ENCODE results near the gene GSX2.

Gene GSX2

GRCh38 chr4:54094451-54094850 lies 5.5 kb upstream of the GSX2 start:
- no peak overlapping the region for H2BK15ac ChIP-seq (ENCODE audit: low read depth, poor library complexity, severe bottlenecking)
- DNase-seq: no peak

GRCh38 chr4:54095110-54095825 lies 4.7 kb upstream of the GSX2 start:
- H3K4me2 ChIP-seq (ENCODE audit: low read length, poor library complexity, severe bottlenecking): no peak overlapping the region
- H2BK5ac ChIP-seq (ENCODE audit: low read depth, low read length, poor library complexity, severe bottlenecking): no peak overlapping the region
- no peak overlapping the region for H2AK5ac ChIP-seq (ENCODE audit: low read length, severe bottlenecking)
- no peak overlapping the region for H3K14ac ChIP-seq (ENCODE audit: low read length in 2 of 2)
- no peak overlapping the region for H2AFZ ChIP-seq (ENCODE audit: low read depth, low read length)
- no peak overlapping the region for H4K8ac ChIP-seq (ENCODE audit: low read length)
- peaks cover 24% of the 10 kb centered on the region for H3K4me1 ChIP-seq (ENCODE audit: control insufficient read depth, insufficient read depth, low read depth, low read length)
- no peak overlapping the region for H4K91ac ChIP-seq (ENCODE audit: low read length)
- no peak overlapping the region for H2BK15ac ChIP-seq (ENCODE audit: low read depth, poor library complexity, severe bottlenecking)
- no peaks in the 10 kb centered on the region for H3K36me3 ChIP-seq (ENCODE audit: control insufficient read depth in 1 of 2, insufficient read depth in 2 of 2, low read depth in 1 of 2, low read length in 2 of 2)
- H3K4ac ChIP-seq (ENCODE audit: low read depth in 1 of 2, low read length in 2 of 2): no peak overlapping the region
- no peaks in the 10 kb centered on the region for H3K79me1 ChIP-seq (replicated peaks; ENCODE audit: low read length, poor library complexity, severe bottlenecking)
- no peak overlapping the region for H3K23ac ChIP-seq (ENCODE audit: low read length in 2 of 2)
- no peaks in the 10 kb centered on the region for H3K9me3 ChIP-seq (ENCODE audit: control insufficient read depth, low read length)
- H3K18ac ChIP-seq (ENCODE audit: low read depth in 1 of 2, low read length in 2 of 2): no peak overlapping the region
- no peak overlapping the region for H3K4me3 ChIP-seq (ENCODE audit: insufficient read depth in 1 of 2, low read depth in 1 of 2, low read length in 2 of 2)
- WGBS: 22% methylated on average over 18 of the region's 19 CpGs
- DNase-seq: no peak
- H2BK12ac ChIP-seq (ENCODE audit: low read length in 2 of 2): no peak overlapping the region
- H3K9ac ChIP-seq (ENCODE audit: low read length): no peak overlapping the region
- no peak overlapping the region for H3K27ac ChIP-seq (ENCODE audit: low read length, poor library complexity, severe bottlenecking)
- peaks cover 65 to 81% of the 10 kb centered on the region in 2 experiments for H3K27me3 ChIP-seq (ENCODE audit: control insufficient read depth in 1 of 2, insufficient read depth in 1 of 2, low read length in 2 of 2)
- no peak overlapping the region for H2BK120ac ChIP-seq (ENCODE audit: low read depth, low read length)

More at GRCh38 chr4:54094451-54094850, 5.5 kb upstream of the GSX2 start:
- H3K14ac ChIP-seq (ENCODE audit: low read length in 2 of 2): no peak overlapping the region
- H3K4me3 ChIP-seq (ENCODE audit: insufficient read depth in 1 of 2, low read depth in 1 of 2, low read length in 2 of 2): no peak overlapping the region
- no peaks in the 10 kb centered on the region for H3K36me3 ChIP-seq (ENCODE audit: control insufficient read depth in 1 of 2, insufficient read depth in 2 of 2, low read depth in 1 of 2, low read length in 2 of 2)
- H3K9ac ChIP-seq (ENCODE audit: low read length): no peak overlapping the region
- H3K9me3 ChIP-seq (ENCODE audit: control insufficient read depth, low read length): no peaks in the 10 kb centered on the region
- WGBS: 72% methylated on average over 3 of the region's 6 CpGs
- H2BK5ac ChIP-seq (ENCODE audit: low read depth, low read length, poor library complexity, severe bottlenecking): no peak overlapping the region
- H4K91ac ChIP-seq (ENCODE audit: low read length): no peak overlapping the region
- no peak overlapping the region for H2BK120ac ChIP-seq (ENCODE audit: low read depth, low read length)
- H2AK5ac ChIP-seq (ENCODE audit: low read length, severe bottlenecking): no peak overlapping the region
- no peak overlapping the region for H3K4me2 ChIP-seq (ENCODE audit: low read length, poor library complexity, severe bottlenecking)
- H3K27ac ChIP-seq (ENCODE audit: low read length, poor library complexity, severe bottlenecking): no peak overlapping the region
- H3K27me3 ChIP-seq (ENCODE audit: control insufficient read depth in 1 of 2, insufficient read depth in 1 of 2, low read length in 2 of 2): peaks cover 58 to 73% of the 10 kb centered on the region in 2 experiments
- no peak overlapping the region for H4K8ac ChIP-seq (ENCODE audit: low read length)
- no peak overlapping the region for H3K4ac ChIP-seq (ENCODE audit: low read depth in 1 of 2, low read length in 2 of 2)
- H3K23ac ChIP-seq (ENCODE audit: low read length in 2 of 2): no peak overlapping the region
- peaks cover 17% of the 10 kb centered on the region for H3K4me1 ChIP-seq (ENCODE audit: control insufficient read depth, insufficient read depth, low read depth, low read length)
- H2BK12ac ChIP-seq (ENCODE audit: low read length in 2 of 2): no peak overlapping the region
- no peaks in the 10 kb centered on the region for H3K79me1 ChIP-seq (replicated peaks; ENCODE audit: low read length, poor library complexity, severe bottlenecking)
- H2AFZ ChIP-seq (ENCODE audit: low read depth, low read length): no peak overlapping the region
- H3K18ac ChIP-seq (ENCODE audit: low read depth in 1 of 2, low read length in 2 of 2): no peak overlapping the region

GRCh38 chr4:54096295-54096962 lies 3.5 kb upstream of the GSX2 start:
- no peak overlapping the region for H3K14ac ChIP-seq (ENCODE audit: low read length in 2 of 2)
- H3K4me3 ChIP-seq (ENCODE audit: insufficient read depth in 1 of 2, low read depth in 1 of 2, low read length in 2 of 2): no peak overlapping the region
- no peak overlapping the region for H3K4ac ChIP-seq (ENCODE audit: low read depth in 1 of 2, low read length in 2 of 2)
- no peak overlapping the region for H4K91ac ChIP-seq (ENCODE audit: low read length)
- no peaks in the 10 kb centered on the region for H3K79me1 ChIP-seq (replicated peaks; ENCODE audit: low read length, poor library complexity, severe bottlenecking)
- no peak overlapping the region for H2BK12ac ChIP-seq (ENCODE audit: low read length in 2 of 2)
- H3K9me3 ChIP-seq (ENCODE audit: control insufficient read depth, low read length): no peaks in the 10 kb centered on the region
- no peak overlapping the region for H4K8ac ChIP-seq (ENCODE audit: low read length)
- no peak overlapping the region for H3K23ac ChIP-seq (ENCODE audit: low read length in 2 of 2)
- H2BK15ac ChIP-seq (ENCODE audit: low read depth, poor library complexity, severe bottlenecking): no peak overlapping the region
- DNase-seq: no peak
- no peak overlapping the region for H3K9ac ChIP-seq (ENCODE audit: low read length)
- H3K4me1 ChIP-seq (ENCODE audit: control insufficient read depth, insufficient read depth, low read depth, low read length): peaks cover 28% of the 10 kb centered on the region
- no peak overlapping the region for H2BK5ac ChIP-seq (ENCODE audit: low read depth, low read length, poor library complexity, severe bottlenecking)
- H2BK120ac ChIP-seq (ENCODE audit: low read depth, low read length): no peak overlapping the region
- no peak overlapping the region for H3K27ac ChIP-seq (ENCODE audit: low read length, poor library complexity, severe bottlenecking)
- H2AK5ac ChIP-seq (ENCODE audit: low read length, severe bottlenecking): no peak overlapping the region
- 44% methylated on average over 13 of the region's 13 CpGs for WGBS
- H3K4me2 ChIP-seq (ENCODE audit: low read length, poor library complexity, severe bottlenecking): no peak overlapping the region
- H3K27me3 ChIP-seq (ENCODE audit: control insufficient read depth in 1 of 2, insufficient read depth in 1 of 2, low read length in 2 of 2): peaks cover 76 to 93% of the 10 kb centered on the region in 2 experiments
- H3K36me3 ChIP-seq (ENCODE audit: control insufficient read depth in 1 of 2, insufficient read depth in 2 of 2, low read depth in 1 of 2, low read length in 2 of 2): no peaks in the 10 kb centered on the region
- no peak overlapping the region for H3K18ac ChIP-seq (ENCODE audit: low read depth in 1 of 2, low read length in 2 of 2)
- no peak overlapping the region for H2AFZ ChIP-seq (ENCODE audit: low read depth, low read length)

- 76% methylated on average over 6 of the region's 6 CpGs for WGBS
These were observed 2.8 kb upstream of the GSX2 start for GRCh38 chr4:54097152-54097551.

More at GRCh38 chr4:54097152-54097551, 2.8 kb upstream of the GSX2 start:
- Histone ChIP-seq H2BK120ac (ENCODE audit: low read depth, low read length) (no peak overlapping the region), H2BK5ac (ENCODE audit: low read depth, low read length, poor library complexity, severe bottlenecking) (no peak overlapping the region), H3K23ac (ENCODE audit: low read length in 2 of 2) (no peak overlapping the region), H4K8ac (ENCODE audit: low read length) (no peak overlapping the region), H3K4me1 (ENCODE audit: control insufficient read depth, insufficient read depth, low read depth, low read length) (peaks cover 28% of the 10 kb centered on the region), H3K27ac (ENCODE audit: low read length, poor library complexity, severe bottlenecking) (no peak overlapping the region), H3K4ac (ENCODE audit: low read depth in 1 of 2, low read length in 2 of 2) (no peak overlapping the region), H3K27me3 (ENCODE audit: control insufficient read depth in 1 of 2, insufficient read depth in 1 of 2, low read length in 2 of 2) (peaks cover 83 to 100% of the 10 kb centered on the region in 2 experiments), H2AFZ (ENCODE audit: low read depth, low read length) (no peak overlapping the region), H3K9ac (ENCODE audit: low read length) (no peak overlapping the region), H3K18ac (ENCODE audit: low read depth in 1 of 2, low read length in 2 of 2) (no peak overlapping the region), H3K14ac (ENCODE audit: low read length in 2 of 2) (no peak overlapping the region), H2BK15ac (ENCODE audit: low read depth, poor library complexity, severe bottlenecking) (no peak overlapping the region), H3K4me3 (ENCODE audit: insufficient read depth in 1 of 2, low read depth in 1 of 2, low read length in 2 of 2) (no peak overlapping the region), H3K9me3 (ENCODE audit: control insufficient read depth, low read length) (no peaks in the 10 kb centered on the region), H2AK5ac (ENCODE audit: low read length, severe bottlenecking) (no peak overlapping the region), H4K91ac (ENCODE audit: low read length) (no peak overlapping the region), H3K36me3 (ENCODE audit: control insufficient read depth in 1 of 2, insufficient read depth in 2 of 2, low read depth in 1 of 2, low read length in 2 of 2) (no peaks in the 10 kb centered on the region), H3K4me2 (ENCODE audit: low read length, poor library complexity, severe bottlenecking) (no peak overlapping the region), H3K79me1 (replicated peaks; ENCODE audit: low read length, poor library complexity, severe bottlenecking) (no peaks in the 10 kb centered on the region), H2BK12ac (ENCODE audit: low read length in 2 of 2) (no peak overlapping the region)
- no peak for DNase-seq

Measured in mesenchymal stem cell (in vitro differentiated cells and primary cell).